Ishikawa (cell line): Measurements from ENCODE around the gene IMPDH2.
A peak's percentile ranks its signal among the peaks of the same experiment; 100 is the strongest.

Experiments
- CEBPB ChIP-seq: IDR thresholded peaks from 2 replicates; pipeline ENCODE4 v1.6.1; 2012
- CREB1 ChIP-seq: IDR thresholded peaks from 2 replicates; pipeline ENCODE4 v1.6.1; 2012; ENCODE audit warnings: low read depth
- EGR1 ChIP-seq: IDR thresholded peaks from 2 replicates; pipeline ENCODE4 v1.6.1; 2012
- EP300 ChIP-seq: IDR thresholded peaks from 2 replicates; pipeline ENCODE4 v1.6.1; 2012; ENCODE audit warnings: borderline replicate concordance
- FOXM1 ChIP-seq: IDR thresholded peaks from 2 replicates; pipeline ENCODE4 v1.6.1; 2012; ENCODE audit warnings: low read depth, borderline replicate concordance
- MAX ChIP-seq: IDR thresholded peaks from 2 replicates; pipeline ENCODE4 v1.6.1; 2012
- NFIC ChIP-seq: IDR thresholded peaks from 2 replicates; pipeline ENCODE4 v1.6.1; 2012
- RAD21 ChIP-seq: IDR thresholded peaks from 2 replicates; pipeline ENCODE4 v1.6.1; 2012; ENCODE audit warnings: low read depth
- REST ChIP-seq: IDR thresholded peaks from 2 replicates; pipeline ENCODE4 v1.6.1; 2012; ENCODE audit warnings: low read depth, mild to moderate bottlenecking
- TAF1 ChIP-seq: IDR thresholded peaks from 2 replicates; pipeline ENCODE4 v1.6.1; 2012; ENCODE audit warnings: low read depth, mild to moderate bottlenecking
- TCF12 ChIP-seq: IDR thresholded peaks from 2 replicates; pipeline ENCODE4 v1.6.1; 2012; ENCODE audit warnings: low read depth
- TEAD4 ChIP-seq: IDR thresholded peaks from 2 replicates; pipeline ENCODE4 v1.6.1; 2012
- USF1 ChIP-seq: IDR thresholded peaks from 2 replicates; pipeline ENCODE4 v1.6.1; 2012
- YY1 ChIP-seq: IDR thresholded peaks from 2 replicates; pipeline ENCODE4 v1.6.1; 2012; ENCODE audit warnings: low read depth
- ZBTB7A ChIP-seq: IDR thresholded peaks from 2 replicates; pipeline ENCODE4 v1.6.1; 2012; ENCODE audit warnings: low read depth

IMPDH2 gene

GRCh38 chr3:49007068-49007770 lies 22.0 kb downstream of the IMPDH2 start, which contains the start of gene WDR6:
WDR6 (plus strand) TSS chr3:49007391; CDS start chr3:49007432, 41 bp downstream.
- TF ChIP-seq EGR1 (peak; percentile 86), TEAD4 (0 out of 2 replicates have a peak, but pooled peaks have one; percentile 5), ZBTB7A (peak; percentile 81; the same call in 1 of the 2 replicates), CEBPB (0 out of 2 replicates have a peak, but pooled peaks have one; percentile 1), REST (no peak), EP300 (peak; percentile 34; the same call in 1 of the 2 replicates), TCF12 (peak; percentile 67), YY1 (peak; percentile 84), USF1 (peak; percentile 99), TAF1 (peak; percentile 88), CREB1 (peak; percentile 69), NFIC (peak; percentile 34; the same call in 1 of the 2 replicates), RAD21 (0 out of 2 replicates have a peak, but pooled peaks have one; percentile 11), MAX (peak; percentile 97), FOXM1 (0 out of 2 replicates have a peak, but pooled peaks have one; percentile 46)

GRCh38 chr3:49006408-49007067 lies 22.7 kb downstream of the IMPDH2 start:
- TF ChIP-seq USF1 (no peak), NFIC (no peak), FOXM1 (no peak)

GRCh38 chr3:49005998-49006397 lies 23.2 kb downstream of the IMPDH2 start:
- TF ChIP-seq TCF12 (no peak), FOXM1 (no peak), USF1 (no peak), EGR1 (no peak)

GRCh38 chr3:49005303-49005680 lies 23.9 kb downstream of the IMPDH2 start:
- no peak for TF ChIP-seq TEAD4
- no peak for TF ChIP-seq MAX
- TF ChIP-seq EP300, result no peak
- TF ChIP-seq ZBTB7A, result 0 out of 2 replicates have a peak, but pooled peaks have one; percentile 27
- TF ChIP-seq REST, result no peak
- TF ChIP-seq NFIC, result no peak
- TF ChIP-seq TAF1, result no peak
- no peak for TF ChIP-seq EGR1

GRCh38 chr3:49004352-49005302 lies 24.6 kb downstream of the IMPDH2 start:
- TF ChIP-seq TEAD4 (no peak), NFIC (peak; percentile 55; the same call in 1 of the 2 replicates), RAD21 (no peak), ZBTB7A (no peak), FOXM1 (no peak), CREB1 (no peak), REST (no peak), EGR1 (no peak)
